Adrenal gland (tissue), 12 donors: ENCODE results near the gene EPB41L4B. TPM values are rescaled to one million over a fixed set of nuclear protein-coding genes. Genes with fewer than 3 reads are reported as not detected.
"Not testable (repeated sequence)": the region's sequence is repeated elsewhere in the genome, so short reads cannot be mapped to it uniquely, and the experiment has no call there.

Experiments used
- DNase-seq, 7 donors: peaks; one replicate each; pipeline ENCODE4 v3.0.0-alpha.2; 2019 to 2020
- H3K27ac ChIP-seq, 5 donors: fragments of 200-600 bp; sonication (generic) in 4 of 5; 1 replicate in 3 of 5; 2 replicates in 2 of 5; pipeline versions ENCODE4 v1.5.1 to v1.8.0; 2016 to 2020; ENCODE audit warnings: mild to moderate bottlenecking in 1 of 5
- H3K27me3 ChIP-seq: fragments of 200-600 bp; 2 replicates; pipeline ENCODE4 v1.8.0; 2021
- H3K36me3 ChIP-seq, 2 donors: fragments of 200-600 bp; replicated peaks in 1 of 2; 1 replicate in 1 of 2; 2 replicates in 1 of 2; pipeline versions ENCODE4 v1.5.1 to v1.8.0; 2018 to 2022
- H3K4me1 ChIP-seq, 2 donors: fragments of 200-600 bp; replicated peaks in 1 of 2; 1 replicate in 1 of 2; 2 replicates in 1 of 2; pipeline versions ENCODE4 v1.5.1 to v1.8.0; 2018 to 2021
- H3K4me3 ChIP-seq, 4 donors: fragments of 200-600 bp; sonication (generic) in 3 of 4; one replicate each; pipeline ENCODE4 v1.5.1; 2016 to 2018
- H3K9me3 ChIP-seq, 3 donors: fragments of 200-600 bp; sonication (generic) in 1 of 3; replicated peaks in 1 of 3; 1 replicate in 2 of 3; 2 replicates in 1 of 3; pipeline versions ENCODE4 v1.5.1 to v1.8.0; 2016 to 2021
- CTCF ChIP-seq, 6 experiments: fragments of 450-650 bp in 4 of 6; fragments of 200-600 bp in 2 of 6; sonication (generic) in 1 of 6; IDR thresholded peaks; 1 replicate in 5 of 6; 2 replicates in 1 of 6; pipeline versions ENCODE4 v1.5.1 to v1.8.0; 2016 to 2021; ENCODE audit warnings: antibody characterized with exemption in 6 of 6, mild to moderate bottlenecking in 2 of 6, moderate library complexity in 1 of 6
- POLR2A ChIP-seq, 2 donors: fragments of 450-650 bp; IDR thresholded peaks; one replicate each; pipeline ENCODE4 v1.6.1; 2017; ENCODE audit warnings: antibody characterized with exemption in 2 of 2, mild to moderate bottlenecking in 2 of 2, moderate library complexity in 1 of 2
- WGBS, 4 donors: extraction: QIAGEN DNeasy Blood & Tissue Kit in 2 of 4; methylation state at CpG; one replicate each; pipeline versions ENCODE4 v1.1.5 to v1.1.7; 2013 to 2017; 5-methylcytosine and 5-hydroxymethylcytosine counted together
- intact Hi-C, 2 donors: fragments of 100-400 bp; cut with DNase I; formaldehyde crosslinking; loops; one replicate each; pipeline versions ENCODE4 v1.14.1 to v1.15.0; 2022 to 2023
- polyA plus RNA-seq, 3 donors: library from polyadenylated mRNA; stranded (reverse); fragments of 200-250 nt in 2 of 3; fragments of 350-450 nt in 1 of 3; fragmentation: Illumina TruSeq in 1 of 3; extraction: RNeasy Lipid Tissue Mini Kit (QIAGEN cat#74804) in 1 of 3; gene quantifications; one replicate each; pipeline ENCODE4 v1.2.3, GENCODE V29; 2013 to 2014
- total RNA-seq, 9 donors: library from RNA; depleted of rRNA in 4 of 9; stranded (reverse); fragments of >200 nt in 4 of 9; fragments of 120-200 nt in 1 of 9; fragmentation: NEBNext Ultra II Directional in 1 of 9; extraction: Animal tissue kit (Norgen Biotek cat#: 25700) in 1 of 9; gene quantifications; one replicate each; pipeline versions ENCODE4 v1.1.0 to v1.2.4, GENCODE V29; 2013 to 2023
- donor health status: healthy with polysubstance abuse.
- donor health status: Bipolar disorder and iron deficiency.
- donor health status: DM: yes; HTN: yes; CAD: no.
- donor health status: DM: no; HTN: no; CAD: no.
- donor health status: DM: no; HTN: no; CAD: no.
- donor health status: DM: yes; HTN: yes; CAD: no.

The EPB41L4B gene
- total and polyA plus RNA-seq, 12 donors, result 7.4 to 37.2 (median 18.7) TPM

- no peak for DNase-seq
- no peak overlapping the region for H3K4me3 ChIP-seq
These were observed 187.3 kb downstream of the EPB41L4B start for GRCh38 chr9:109133533-109133932.

GRCh38 chr9:109132567-109133021, 188.3 kb downstream of the EPB41L4B start:
- 42 to 51% (median 51%) methylated on average over 2 of the region's 2 CpGs for WGBS, 4 donors
- TF ChIP-seq CTCF (IDR thresholded peaks at IDR 0.05) (no peak), POLR2A (IDR thresholded peaks at IDR 0.05) (no peak)
- Histone ChIP-seq H3K9me3 (no peaks in the 10 kb centered on the region), H3K36me3 (no peaks in the 10 kb centered on the region), H3K4me1 (no peaks in the 10 kb centered on the region), H3K27me3 (no peaks in the 10 kb centered on the region), H3K4me3 (no peak overlapping the region), H3K27ac (no peak overlapping the region)
- intact Hi-C loops, result no loop called here
- no peak for DNase-seq

More at GRCh38 chr9:109133533-109133932, 187.3 kb downstream of the EPB41L4B start:
- intact Hi-C loops, result no loop called here
- no peaks in the 10 kb centered on the region for H3K9me3 ChIP-seq
- no peaks in the 10 kb centered on the region for H3K4me1 ChIP-seq
- H3K27me3 ChIP-seq, result no peaks in the 10 kb centered on the region
- 90 to 96% (median 93%) methylated on average over 2 of the region's 2 CpGs for WGBS, 4 donors
- no peak for TF ChIP-seq CTCF (IDR thresholded peaks at IDR 0.05)
- TF ChIP-seq POLR2A (IDR thresholded peaks at IDR 0.05), result no peak
- H3K36me3 ChIP-seq, result no peaks in the 10 kb centered on the region
- H3K27ac ChIP-seq, result no peak overlapping the region

GRCh38 chr9:109129470-109130197, 191.2 kb downstream of the EPB41L4B start:
- 72 to 89% (median 88%) methylated on average over 6 of the region's 6 CpGs for WGBS, 4 donors
- DNase-seq, result no peak
- Histone ChIP-seq H3K4me3 (no peak overlapping the region), H3K27me3 (no peaks in the 10 kb centered on the region), H3K27ac (no peak overlapping the region), H3K36me3 (no peaks in the 10 kb centered on the region), H3K4me1 (no peaks in the 10 kb centered on the region), H3K9me3 (no peaks in the 10 kb centered on the region)
- TF ChIP-seq CTCF (IDR thresholded peaks at IDR 0.05) (no peak), POLR2A (IDR thresholded peaks at IDR 0.05) (no peak)
- intact Hi-C loops, result loop anchor here in 1 of 2 donors (10.0 kb wide), 1 partner anchor 195 kb away; the partner anchor contains the start of genes ABITRAM and ELP1

GRCh38 chr9:109126671-109127070, 194.2 kb downstream of the EPB41L4B start:
- H3K27ac ChIP-seq, DNase-seq, H3K36me3 ChIP-seq, H3K9me3 ChIP-seq, H3K4me3 ChIP-seq, H3K4me1 ChIP-seq, H3K27me3 ChIP-seq: not testable (repeated sequence)
- intact Hi-C loops, result loop anchor here in 1 of 2 donors (10.0 kb wide), 1 partner anchor 192 kb away; the partner anchor contains the start of genes ABITRAM and ELP1
- WGBS, 4 donors, result 76 to 90% (median 85%) methylated on average over 4 of the region's 4 CpGs
